OCI-LY7 (cell line): ENCODE data around the gene ZMIZ2. TPM values are rescaled to one million over a fixed set of nuclear protein-coding genes. Genes with fewer than 3 reads are reported as not detected.

Source experiments
- BruUV-seq: library from RNA; stranded (reverse); fragments of 400-500 nt; replicated peaks from 2 replicates; lab custom pipeline; 2021; lab: Mats Ljungman, UMichigan
- CTCF ChIA-PET: fragments of 300-600 bp; sonication (Branson Sonifier 250); formaldehyde crosslinking; loops from one replicate; lab custom pipeline; 2022; ENCODE audit warnings: antibody characterized with exemption; ENCODE audit not compliant: unreplicated experiment; lab: Charles Lee
- POLR2A ChIA-PET: fragments of 300-600 bp; sonication (Branson Sonifier 250); formaldehyde crosslinking; loops from one replicate; lab custom pipeline; 2022; ENCODE audit warnings: antibody characterized with exemption; lab: Charles Lee
- DNase-seq: peaks from one replicate; pipeline ENCODE4 v3.0.0-alpha.2; 2015; ENCODE audit warnings: low spot score
- H2AFZ ChIP-seq: fragments of 200-600 bp; sonication (generic), shearing (Covaris generic); 2 replicates; pipeline ENCODE4 v1.6.1; 2014; ENCODE audit warnings: mild to moderate bottlenecking, antibody characterized with exemption, low read length, moderate library complexity
- H3K27ac ChIP-seq: fragments of 200-600 bp; sonication (generic); 2 replicates; pipeline ENCODE4 v1.5.1; 2014; ENCODE audit warnings: mixed run types, low read depth, mild to moderate bottlenecking, moderate library complexity, low read length, inconsistent platforms; ENCODE audit not compliant: poor library complexity, severe bottlenecking
- H3K36me3 ChIP-seq: fragments of 200-600 bp; sonication (generic); 2 replicates; pipeline ENCODE4 v1.6.1; 2014; ENCODE audit warnings: mild to moderate bottlenecking, antibody characterized with exemption, low read length, moderate library complexity, mixed read lengths; ENCODE audit not compliant: insufficient read depth
- H3K4me1 ChIP-seq: fragments of 200-600 bp; sonication (generic); 2 replicates; pipeline ENCODE4 v1.5.1; 2014; ENCODE audit warnings: mild to moderate bottlenecking, low read length; ENCODE audit not compliant: insufficient read depth, poor library complexity, severe bottlenecking
- H3K4me2 ChIP-seq: fragments of 200-600 bp; sonication (generic); 2 replicates; pipeline ENCODE4 v1.6.1; 2014; ENCODE audit warnings: mild to moderate bottlenecking, low read length
- H3K4me3 ChIP-seq: fragments of 200-600 bp; sonication (generic); 2 replicates; pipeline ENCODE4 v1.5.1; 2014; ENCODE audit warnings: mild to moderate bottlenecking, low read depth, low read length; ENCODE audit not compliant: poor library complexity, severe bottlenecking
- H3K79me2 ChIP-seq: fragments of 200-600 bp; sonication (generic); 2 replicates; pipeline ENCODE4 v1.6.1; 2016; ENCODE audit warnings: low read depth, mild to moderate bottlenecking, low read length, moderate library complexity, mixed read lengths; ENCODE audit not compliant: insufficient read depth
- H3K9me2 ChIP-seq: fragments of 200-600 bp; sonication (generic); 2 replicates; pipeline ENCODE4 v1.6.1; 2016; ENCODE audit warnings: mild to moderate bottlenecking, low read length, mixed read lengths; ENCODE audit not compliant: insufficient read depth
- H3K9me3 ChIP-seq: fragments of 200-600 bp; sonication (generic); 2 replicates; pipeline ENCODE4 v1.6.1; 2014; ENCODE audit warnings: mild to moderate bottlenecking, mixed run types, low read length, mixed read lengths
- H4K20me1 ChIP-seq: fragments of 200-600 bp; sonication (generic); 2 replicates; pipeline ENCODE4 v1.6.1; 2014; ENCODE audit warnings: mild to moderate bottlenecking, antibody characterized with exemption, low read length, moderate library complexity, mixed read lengths; ENCODE audit not compliant: insufficient read depth
- EZH2phosphoT487 ChIP-seq: fragments of 200-600 bp; sonication (generic); IDR thresholded peaks from 2 replicates; pipeline ENCODE4 v1.6.1; 2018; ENCODE audit warnings: low read depth, borderline replicate concordance, mild to moderate bottlenecking, mixed run types, antibody characterized with exemption, low read length, moderate library complexity, mixed read lengths
- intact Hi-C: fragments of 100-400 bp; cut with micrococcal nuclease; formaldehyde crosslinking; loops from one replicate; pipeline ENCODE4 v1.10.0; 2022; ENCODE audit not compliant: unreplicated experiment
- total RNA-seq, 2 experiments: library from RNA; depleted of rRNA in 1 of 2; stranded (reverse); fragments of >200 nt in 1 of 2; shearing (Covaris generic) in 1 of 2; gene quantifications; 2 replicates each; pipeline ENCODE4 v1.2.3, GENCODE V29; 2014 to 2022
- TF ChIP-seq, protein P1 (sequence below): fragments of 200-600 bp; sonication (generic); conservative IDR thresholded peaks from 2 replicates; pipeline ENCODE4 v1.5.1; 2014; ENCODE audit warnings: mild to moderate bottlenecking, antibody characterized with exemption, low read length, moderate library complexity, mixed read lengths

Gene ZMIZ2
- total RNA-seq, 2 experiments from 2014 or later, result 17.2 to 79.7 TPM

- H3K4me1 ChIP-seq, result peaks cover 24% of the 10 kb centered on the region
- no peak overlapping the region for H3K27ac ChIP-seq
- peaks cover 17% of the 10 kb centered on the region for H4K20me1 ChIP-seq
- peaks cover 37% of the 10 kb centered on the region for H3K79me2 ChIP-seq
- 0 out of 2 replicates have a peak overlapping the region, but pooled peaks have one; percentile 23 for H3K4me2 ChIP-seq
- POLR2A ChIA-PET, result interaction anchor here (1.0 kb wide), 1 partner anchor 41 kb away, joined by 4 read pairs; no protein-coding TSS in a partner anchor
- CTCF ChIA-PET, result no interaction called here
- no TSS peak for BruUV-seq
- no peak overlapping the region for H2AFZ ChIP-seq
- H3K4me3 ChIP-seq, result no peak overlapping the region
- intact Hi-C loops, result no loop called here
- TF ChIP-seq, protein P1, sequence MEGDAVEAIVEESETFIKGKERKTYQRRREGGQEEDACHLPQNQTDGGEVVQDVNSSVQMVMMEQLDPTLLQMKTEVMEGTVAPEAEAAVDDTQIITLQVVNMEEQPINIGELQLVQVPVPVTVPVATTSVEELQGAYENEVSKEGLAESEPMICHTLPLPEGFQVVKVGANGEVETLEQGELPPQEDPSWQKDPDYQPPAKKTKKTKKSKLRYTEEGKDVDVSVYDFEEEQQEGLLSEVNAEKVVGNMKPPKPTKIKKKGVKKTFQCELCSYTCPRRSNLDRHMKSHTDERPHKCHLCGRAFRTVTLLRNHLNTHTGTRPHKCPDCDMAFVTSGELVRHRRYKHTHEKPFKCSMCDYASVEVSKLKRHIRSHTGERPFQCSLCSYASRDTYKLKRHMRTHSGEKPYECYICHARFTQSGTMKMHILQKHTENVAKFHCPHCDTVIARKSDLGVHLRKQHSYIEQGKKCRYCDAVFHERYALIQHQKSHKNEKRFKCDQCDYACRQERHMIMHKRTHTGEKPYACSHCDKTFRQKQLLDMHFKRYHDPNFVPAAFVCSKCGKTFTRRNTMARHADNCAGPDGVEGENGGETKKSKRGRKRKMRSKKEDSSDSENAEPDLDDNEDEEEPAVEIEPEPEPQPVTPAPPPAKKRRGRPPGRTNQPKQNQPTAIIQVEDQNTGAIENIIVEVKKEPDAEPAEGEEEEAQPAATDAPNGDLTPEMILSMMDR, result no peak
- no peak for TF ChIP-seq EZH2phosphoT487
- no peaks in the 10 kb centered on the region for H3K9me3 ChIP-seq
- no peaks in the 10 kb centered on the region for H3K9me2 ChIP-seq
- peaks cover 27% of the 10 kb centered on the region for H3K36me3 ChIP-seq
- DNase-seq, result no peak
Measured at GRCh38 chr7:44794331-44794730, 45.7 kb downstream of the ZMIZ2 start.

GRCh38 chr7:44796034-44796503 lies 47.4 kb downstream of the ZMIZ2 start:
- no peaks in the 10 kb centered on the region for H3K9me3 ChIP-seq
- POLR2A ChIA-PET, result interaction anchor here (0.5 kb wide), 1 partner anchor 61 kb away, joined by 3 read pairs; no protein-coding TSS in a partner anchor
- peaks cover 45% of the 10 kb centered on the region for H3K36me3 ChIP-seq
- DNase-seq, result peak; percentile 83
- H2AFZ ChIP-seq, result peak overlapping the region; percentile 66; the same call in 1 of the 2 replicates
- TF ChIP-seq, protein P1, result no peak
- no peak for TF ChIP-seq EZH2phosphoT487
- peak overlapping the region; percentile 99 for H3K4me3 ChIP-seq
- peaks cover 25% of the 10 kb centered on the region for H4K20me1 ChIP-seq
- intact Hi-C loops, result loop anchor here (1.0 kb wide), 3 partner anchors 48 to 190 kb away; partner anchors contain the start of genes H2AZ2, OGDH and ZMIZ2
- H3K9me2 ChIP-seq, result no peaks in the 10 kb centered on the region
- H3K4me2 ChIP-seq, result peak overlapping the region; percentile 63
- peak overlapping the region; percentile 82 for H3K27ac ChIP-seq
- BruUV-seq, result TSS peak; percentile 87
- CTCF ChIA-PET, result no interaction called here
- H3K4me1 ChIP-seq, result peaks cover 24% of the 10 kb centered on the region
- peaks cover 47% of the 10 kb centered on the region for H3K79me2 ChIP-seq
